Body of pancreas (tissue), 4 donors: ENCODE data around the gene TXK. TPM values are rescaled to one million over a fixed set of nuclear protein-coding genes. Genes with fewer than 3 reads are reported as not detected.

Source experiments
- ATAC-seq: fragments of 150-250 bp; one replicate; pipeline ENCODE4 v1.9.1; 2016
- DNase-seq, 4 donors: peaks; one replicate each; pipeline ENCODE4 v3.0.0-alpha.2; 2019
- H3K27ac ChIP-seq, 4 donors: fragments of 200-600 bp; sonication (generic); 1 replicate in 3 of 4; 2 replicates in 1 of 4; pipeline versions ENCODE4 v1.5.1 to v1.6.1; 2016 to 2019; ENCODE audit warnings: mild to moderate bottlenecking in 1 of 4, mixed read lengths in 1 of 4, moderate library complexity in 1 of 4
- H3K27me3 ChIP-seq, 2 donors: fragments of 200-600 bp; sonication (generic); one replicate each; pipeline ENCODE4 v1.6.0; 2016; ENCODE audit warnings: mild to moderate bottlenecking in 1 of 2
- H3K36me3 ChIP-seq, 2 donors: fragments of 200-600 bp; sonication (generic); replicated peaks in 1 of 2; 2 replicates each; pipeline ENCODE4 v1.5.1; 2016; ENCODE audit warnings: low read depth in 2 of 2; ENCODE audit not compliant: insufficient read depth in 1 of 2
- H3K4me1 ChIP-seq: fragments of 200-600 bp; sonication (generic); one replicate; pipeline ENCODE4 v1.6.0; 2016
- H3K4me3 ChIP-seq, 2 donors: fragments of 200-600 bp; sonication (generic); 1 replicate in 1 of 2; 2 replicates in 1 of 2; pipeline ENCODE4 v1.5.1; 2016 to 2019
- H3K9me3 ChIP-seq, 3 donors: fragments of 200-600 bp; sonication (generic); 1 replicate in 2 of 3; 2 replicates in 1 of 3; pipeline ENCODE4 v1.5.1; 2016
- POLR2A ChIP-seq, 3 donors: fragments of 450-650 bp; IDR thresholded peaks; one replicate each; pipeline ENCODE4 v1.6.1; 2016; ENCODE audit warnings: antibody characterized with exemption in 3 of 3, mild to moderate bottlenecking in 2 of 3
- WGBS, 2 donors: methylation state at CpG; one replicate each; pipeline ENCODE4 v1.1.5; 2017; 5-methylcytosine and 5-hydroxymethylcytosine counted together
- intact Hi-C: fragments of 100-400 bp; cut with DNase I; formaldehyde crosslinking; loops from one replicate; pipeline ENCODE4 v1.15.1; 2023
- total RNA-seq, 2 donors: library from RNA; depleted of rRNA; stranded (reverse); fragments of >200 nt; gene quantifications; one replicate each; pipeline ENCODE4 v1.1.0, GENCODE V29; 2016
- TF ChIP-seq, protein P1 (sequence below), 7 experiments: fragments of 450-650 bp in 4 of 7; fragments of 200-600 bp in 3 of 7; sonication (generic) in 3 of 7; IDR thresholded peaks; one replicate each; pipeline ENCODE4 v1.5.1; 2016 to 2019; ENCODE audit warnings: antibody characterized with exemption in 7 of 7

Gene TXK
- total RNA-seq, 2 donors from 2014 or later: 0.66 to 1.3 TPM

GRCh38 chr4:48121180-48121579 lies 12.9 kb downstream of the TXK start:
- intact Hi-C loops: no loop called here
- no peak for ATAC-seq
- WGBS, 2 donors: 76 to 82% methylated on average over 2 of the region's 2 CpGs
- Histone ChIP-seq H3K27me3 (no peaks in the 10 kb centered on the region), H3K36me3 (no peaks in the 10 kb centered on the region), H3K27ac (no peak overlapping the region), H3K4me3 (no peak overlapping the region), H3K9me3 (no peaks in the 10 kb centered on the region), H3K4me1 (no peaks in the 10 kb centered on the region)
- no peak for TF ChIP-seq POLR2A (IDR thresholded peaks at IDR 0.05)
- TF ChIP-seq, protein P1, sequence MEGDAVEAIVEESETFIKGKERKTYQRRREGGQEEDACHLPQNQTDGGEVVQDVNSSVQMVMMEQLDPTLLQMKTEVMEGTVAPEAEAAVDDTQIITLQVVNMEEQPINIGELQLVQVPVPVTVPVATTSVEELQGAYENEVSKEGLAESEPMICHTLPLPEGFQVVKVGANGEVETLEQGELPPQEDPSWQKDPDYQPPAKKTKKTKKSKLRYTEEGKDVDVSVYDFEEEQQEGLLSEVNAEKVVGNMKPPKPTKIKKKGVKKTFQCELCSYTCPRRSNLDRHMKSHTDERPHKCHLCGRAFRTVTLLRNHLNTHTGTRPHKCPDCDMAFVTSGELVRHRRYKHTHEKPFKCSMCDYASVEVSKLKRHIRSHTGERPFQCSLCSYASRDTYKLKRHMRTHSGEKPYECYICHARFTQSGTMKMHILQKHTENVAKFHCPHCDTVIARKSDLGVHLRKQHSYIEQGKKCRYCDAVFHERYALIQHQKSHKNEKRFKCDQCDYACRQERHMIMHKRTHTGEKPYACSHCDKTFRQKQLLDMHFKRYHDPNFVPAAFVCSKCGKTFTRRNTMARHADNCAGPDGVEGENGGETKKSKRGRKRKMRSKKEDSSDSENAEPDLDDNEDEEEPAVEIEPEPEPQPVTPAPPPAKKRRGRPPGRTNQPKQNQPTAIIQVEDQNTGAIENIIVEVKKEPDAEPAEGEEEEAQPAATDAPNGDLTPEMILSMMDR (IDR thresholded peaks at IDR 0.05): no peak
- no peak for DNase-seq

GRCh38 chr4:48120132-48120531 lies 13.9 kb downstream of the TXK start:
- TF ChIP-seq, protein P1 (IDR thresholded peaks at IDR 0.05): no peak
- TF ChIP-seq POLR2A (IDR thresholded peaks at IDR 0.05): no peak
- 78 to 83% methylated on average over 13 of the region's 13 CpGs for WGBS, 2 donors
- no peak overlapping the region for H3K27ac ChIP-seq
- no peak overlapping the region for H3K4me3 ChIP-seq
- H3K4me1 ChIP-seq: no peaks in the 10 kb centered on the region
- H3K36me3 ChIP-seq: no peaks in the 10 kb centered on the region
- ATAC-seq (no peak), DNase-seq (no peak)
- H3K9me3 ChIP-seq: no peaks in the 10 kb centered on the region
- intact Hi-C loops: no loop called here
- H3K27me3 ChIP-seq: no peaks in the 10 kb centered on the region

DNA sequence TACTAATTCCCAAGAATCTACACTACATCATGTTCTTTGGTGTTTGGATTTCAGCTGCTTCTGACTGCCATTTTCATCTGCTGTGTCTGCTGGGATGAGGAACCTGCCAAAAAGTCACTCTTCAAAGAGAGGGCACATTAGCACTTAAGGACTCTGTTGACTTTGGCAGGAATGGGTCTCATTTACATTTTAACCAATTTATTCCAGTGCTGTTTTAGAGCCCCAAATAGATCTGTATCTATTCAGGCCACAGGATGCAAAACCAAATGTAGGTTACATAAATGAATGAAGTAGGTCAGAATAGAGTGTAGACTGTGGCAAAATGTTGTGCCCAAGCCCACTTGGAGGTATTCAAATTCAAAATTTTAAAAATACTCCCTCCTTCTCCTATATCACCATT lies 14.4 kb downstream of the TXK start:
- TF ChIP-seq, protein P1 (IDR thresholded peaks at IDR 0.05): no peak
- no peak for TF ChIP-seq POLR2A (IDR thresholded peaks at IDR 0.05)
- Histone ChIP-seq H3K27ac (no peak overlapping the region), H3K9me3 (no peaks in the 10 kb centered on the region), H3K4me3 (no peak overlapping the region), H3K36me3 (no peaks in the 10 kb centered on the region), H3K27me3 (no peaks in the 10 kb centered on the region), H3K4me1 (no peaks in the 10 kb centered on the region)
- ATAC-seq (no peak), DNase-seq (no peak)
- intact Hi-C loops: no loop called here

DNA sequence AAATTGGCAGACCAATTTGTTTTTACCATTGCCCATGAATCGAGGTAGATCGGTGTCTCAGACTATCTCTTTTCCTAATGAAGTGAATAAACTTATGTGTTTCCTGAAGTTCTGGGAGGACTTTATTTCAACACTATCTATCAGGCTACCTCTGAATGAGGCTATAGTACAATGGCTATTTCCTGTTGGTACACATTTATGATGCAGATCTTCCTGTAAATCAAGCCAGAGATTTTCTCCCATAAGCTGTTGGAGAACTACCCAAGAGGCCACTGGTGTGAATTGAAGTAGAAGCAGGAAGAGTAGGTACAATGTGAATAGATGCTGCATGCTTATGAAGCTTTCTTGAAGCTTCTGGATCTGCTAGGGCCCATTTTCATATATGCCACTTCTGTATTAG lies 16.0 kb downstream of the TXK start:
- ATAC-seq: no peak
- Histone ChIP-seq H3K4me3 (no peak overlapping the region), H3K4me1 (no peaks in the 10 kb centered on the region), H3K9me3 (no peaks in the 10 kb centered on the region), H3K36me3 (no peaks in the 10 kb centered on the region), H3K27ac (no peak overlapping the region), H3K27me3 (no peaks in the 10 kb centered on the region)
- no peak for DNase-seq
- TF ChIP-seq, protein P1 (IDR thresholded peaks at IDR 0.05): no peak
- TF ChIP-seq POLR2A (IDR thresholded peaks at IDR 0.05): no peak
- intact Hi-C loops: no loop called here
- WGBS, 2 donors: 85 to 91% methylated on average over 2 of the region's 2 CpGs

- ATAC-seq (no peak), DNase-seq (no peak)
- H3K4me3 ChIP-seq: no peak overlapping the region
- no peaks in the 10 kb centered on the region for H3K36me3 ChIP-seq
- H3K27ac ChIP-seq: no peak overlapping the region
- 69 to 71% methylated on average over 3 of the region's 3 CpGs for WGBS, 2 donors
- H3K4me1 ChIP-seq: no peaks in the 10 kb centered on the region
- H3K27me3 ChIP-seq: no peaks in the 10 kb centered on the region
- H3K9me3 ChIP-seq: no peaks in the 10 kb centered on the region
- intact Hi-C loops: no loop called here
- TF ChIP-seq, protein P1 (IDR thresholded peaks at IDR 0.05): no peak
- TF ChIP-seq POLR2A (IDR thresholded peaks at IDR 0.05): no peak
Observed at GRCh38 chr4:48116582-48116981, 17.5 kb downstream of the TXK start.
